ENCODE data around the gene SLC34A1. TPM values are rescaled to one million over a fixed set of nuclear protein-coding genes. Genes with fewer than 3 reads are reported as not detected.

Gene SLC34A1
- polyA plus RNA-seq, 3 donors = not detected

DNA sequence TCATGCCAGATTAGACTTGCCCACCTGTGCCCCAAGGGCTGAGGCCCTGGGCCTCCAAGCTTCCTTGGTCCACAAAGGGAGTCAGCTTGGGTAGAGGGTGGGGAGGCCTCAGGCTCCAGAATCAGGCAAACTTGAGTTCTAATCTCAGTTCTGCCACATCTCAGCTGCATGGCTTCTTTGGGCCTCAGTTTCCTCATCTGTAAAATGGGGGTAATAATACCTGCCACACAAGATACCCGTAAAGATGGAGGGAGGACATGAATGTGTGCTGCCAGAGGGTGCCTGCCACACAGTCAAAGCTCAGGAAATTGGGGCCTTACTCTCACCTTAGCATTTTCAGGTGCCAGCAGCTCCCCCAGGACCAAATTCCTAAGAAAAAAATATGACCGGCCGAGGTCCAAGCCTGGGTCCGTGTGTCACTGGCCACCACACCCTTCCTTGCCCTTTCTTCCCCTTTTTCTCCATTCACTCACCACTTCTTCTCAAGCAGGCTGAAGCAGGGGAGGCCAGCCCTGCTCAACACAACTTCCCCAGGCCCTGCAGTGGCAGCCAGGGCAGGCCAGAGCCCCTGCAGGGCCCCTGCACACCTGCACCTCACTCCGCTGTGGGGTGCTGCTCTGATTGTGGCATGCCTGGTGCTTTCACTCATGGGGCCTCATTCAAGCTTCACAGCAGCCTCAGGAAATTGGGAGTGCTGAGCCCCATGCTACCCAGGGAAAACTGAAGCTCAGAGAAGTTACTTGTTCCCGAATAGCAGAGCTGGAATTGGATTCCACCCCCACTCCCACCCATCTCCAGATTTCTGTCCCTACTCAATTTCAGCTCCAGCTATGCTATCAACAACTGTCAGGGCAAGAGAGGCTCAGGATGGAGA is 22.6 kb upstream of the SLC34A1 start:
- H3K4me2 ChIP-seq (replicated peaks; ENCODE audit: extremely low read depth, low read length, poor library complexity, severe bottlenecking) = peak overlapping the region; percentile 81
- DNase-seq = peak; percentile 77 to 83 (median 81)
- H4K20me1 ChIP-seq (ENCODE audit: insufficient read depth, low read length) = peaks cover 84% of the 10 kb centered on the region
- peaks cover 21 to 41% of the 10 kb centered on the region in 2 donors for H3K36me3 Mint-ChIP-seq
- peaks cover 81% of the 10 kb centered on the region for H3K4me1 Mint-ChIP-seq
- 5% methylated on average over 5 of the region's 6 CpGs for WGBS (ENCODE audit: insufficient coverage)
- H3K9ac ChIP-seq (ENCODE audit: insufficient read depth, low read length, poor library complexity, severe bottlenecking) = peak overlapping the region; percentile 55
- H2AFZ ChIP-seq (ENCODE audit: insufficient read depth, low read depth, low read length, poor library complexity, severe bottlenecking) = no peak overlapping the region
- intact Hi-C loops (cut with micrococcal nuclease) = no loop called here
- TF ChIP-seq, protein P1, sequence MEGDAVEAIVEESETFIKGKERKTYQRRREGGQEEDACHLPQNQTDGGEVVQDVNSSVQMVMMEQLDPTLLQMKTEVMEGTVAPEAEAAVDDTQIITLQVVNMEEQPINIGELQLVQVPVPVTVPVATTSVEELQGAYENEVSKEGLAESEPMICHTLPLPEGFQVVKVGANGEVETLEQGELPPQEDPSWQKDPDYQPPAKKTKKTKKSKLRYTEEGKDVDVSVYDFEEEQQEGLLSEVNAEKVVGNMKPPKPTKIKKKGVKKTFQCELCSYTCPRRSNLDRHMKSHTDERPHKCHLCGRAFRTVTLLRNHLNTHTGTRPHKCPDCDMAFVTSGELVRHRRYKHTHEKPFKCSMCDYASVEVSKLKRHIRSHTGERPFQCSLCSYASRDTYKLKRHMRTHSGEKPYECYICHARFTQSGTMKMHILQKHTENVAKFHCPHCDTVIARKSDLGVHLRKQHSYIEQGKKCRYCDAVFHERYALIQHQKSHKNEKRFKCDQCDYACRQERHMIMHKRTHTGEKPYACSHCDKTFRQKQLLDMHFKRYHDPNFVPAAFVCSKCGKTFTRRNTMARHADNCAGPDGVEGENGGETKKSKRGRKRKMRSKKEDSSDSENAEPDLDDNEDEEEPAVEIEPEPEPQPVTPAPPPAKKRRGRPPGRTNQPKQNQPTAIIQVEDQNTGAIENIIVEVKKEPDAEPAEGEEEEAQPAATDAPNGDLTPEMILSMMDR (IDR thresholded peaks at IDR 0.05) = no peak
- H3K36me3 ChIP-seq (replicated peaks in 1 of 2; ENCODE audit: control insufficient read depth in 1 of 2, insufficient read depth in 2 of 2, low read length in 2 of 2) = peaks cover 18 to 30% of the 10 kb centered on the region in 2 donors
- H3K27me3 ChIP-seq (ENCODE audit: control insufficient read depth in 2 of 2, insufficient read depth in 2 of 2, low read length in 2 of 2) = no peaks in the 10 kb centered on the region
- peak overlapping the region; percentile 67 to 86 for H3K27ac ChIP-seq (ENCODE audit: low read depth in 1 of 2, low read length in 2 of 2)
- H3K9me3 ChIP-seq (replicated peaks in 1 of 2; ENCODE audit: control insufficient read depth in 1 of 2, insufficient read depth in 1 of 2, low read length in 2 of 2) = no peaks in the 10 kb centered on the region
- H3K27me3 Mint-ChIP-seq (ENCODE audit: low read depth in 3 of 3) = peaks cover 0 to 5% (median 2%) of the 10 kb centered on the region in 3 donors
- H3K4me3 Mint-ChIP-seq = peak overlapping the region; percentile 76 to 87
- peaks cover 85% of the 10 kb centered on the region for H3K79me2 ChIP-seq (ENCODE audit: insufficient read depth, low read length)
- peak overlapping the region; percentile 82 to 94 (median 89) for H3K27ac Mint-ChIP-seq
- H3K4me1 ChIP-seq (ENCODE audit: control insufficient read depth in 1 of 2, insufficient read depth in 2 of 2, low read length in 2 of 2) = peaks cover 73 to 87% of the 10 kb centered on the region in 2 donors
- peak overlapping the region in 2 of 3 experiments; percentile 1 to 76 for H3K4me3 ChIP-seq (replicated peaks in 1 of 3; ENCODE audit: low read depth in 2 of 3, low read length in 3 of 3)
- peaks cover 0 to 2% (median 0%) of the 10 kb centered on the region in 7 donors for H3K9me3 Mint-ChIP-seq

DNA sequence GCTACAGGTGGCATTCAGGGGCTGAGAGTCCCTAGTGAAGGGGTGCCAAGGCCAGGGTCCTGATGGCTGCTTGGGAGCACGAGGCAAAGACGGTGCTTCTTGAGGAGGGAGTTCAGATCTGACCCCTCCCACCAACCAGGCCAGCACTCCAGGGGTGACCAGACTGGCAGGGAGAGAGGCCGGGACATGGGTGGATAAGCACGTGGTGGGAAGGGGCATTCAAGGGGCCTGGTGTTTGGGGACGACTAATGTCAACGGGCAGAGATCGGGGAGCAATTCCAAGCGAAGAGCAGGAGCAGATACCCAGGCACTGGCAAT is 22.0 kb upstream of the SLC34A1 start:
- no peak overlapping the region for H2AFZ ChIP-seq (ENCODE audit: insufficient read depth, low read depth, low read length, poor library complexity, severe bottlenecking)
- peak overlapping the region; percentile 1 to 76 (median 43) for H3K4me3 ChIP-seq (replicated peaks in 1 of 3; ENCODE audit: low read depth in 2 of 3, low read length in 3 of 3)
- H3K9ac ChIP-seq (ENCODE audit: insufficient read depth, low read length, poor library complexity, severe bottlenecking) = peak overlapping the region; percentile 55
- H3K27ac Mint-ChIP-seq = peak overlapping the region; percentile 82 to 94 (median 89)
- peak overlapping the region; percentile 76 to 87 for H3K4me3 Mint-ChIP-seq
- peaks cover 0 to 5% (median 2%) of the 10 kb centered on the region in 3 donors for H3K27me3 Mint-ChIP-seq (ENCODE audit: low read depth in 3 of 3)
- H3K4me2 ChIP-seq (replicated peaks; ENCODE audit: extremely low read depth, low read length, poor library complexity, severe bottlenecking) = peak overlapping the region; percentile 81
- peaks cover 25 to 47% of the 10 kb centered on the region in 2 donors for H3K36me3 Mint-ChIP-seq
- H3K79me2 ChIP-seq (ENCODE audit: insufficient read depth, low read length) = peaks cover 85% of the 10 kb centered on the region
- 61% methylated on average over 6 of the region's 8 CpGs for WGBS (ENCODE audit: insufficient coverage)
- H4K20me1 ChIP-seq (ENCODE audit: insufficient read depth, low read length) = peaks cover 90% of the 10 kb centered on the region
- H3K36me3 ChIP-seq (replicated peaks in 1 of 2; ENCODE audit: control insufficient read depth in 1 of 2, insufficient read depth in 2 of 2, low read length in 2 of 2) = peaks cover 23 to 36% of the 10 kb centered on the region in 2 donors
- DNase-seq = no peak
- no peaks in the 10 kb centered on the region for H3K9me3 ChIP-seq (replicated peaks in 1 of 2; ENCODE audit: control insufficient read depth in 1 of 2, insufficient read depth in 1 of 2, low read length in 2 of 2)
- no peaks in the 10 kb centered on the region for H3K27me3 ChIP-seq (ENCODE audit: control insufficient read depth in 2 of 2, insufficient read depth in 2 of 2, low read length in 2 of 2)
- H3K27ac ChIP-seq (ENCODE audit: low read depth in 1 of 2, low read length in 2 of 2) = peak overlapping the region; percentile 67 to 86
- intact Hi-C loops (cut with micrococcal nuclease) = no loop called here
- TF ChIP-seq, protein P1 (IDR thresholded peaks at IDR 0.05) = no peak
- H3K4me1 Mint-ChIP-seq = peaks cover 75% of the 10 kb centered on the region
- peaks cover 67 to 81% of the 10 kb centered on the region in 2 donors for H3K4me1 ChIP-seq (ENCODE audit: control insufficient read depth in 1 of 2, insufficient read depth in 2 of 2, low read length in 2 of 2)
- peaks cover 0 to 2% (median 0%) of the 10 kb centered on the region in 7 donors for H3K9me3 Mint-ChIP-seq

All from CD14-positive monocyte (primary cell).